Breast epithelium (tissue), 3 donors: Measurements from ENCODE around the gene NDP.

Source experiments
- POLR2A ChIP-seq: fragments of 450-650 bp; IDR thresholded peaks from one replicate; pipeline ENCODE4 v1.6.1; 2016; ENCODE audit warnings: antibody characterized with exemption, mild to moderate bottlenecking, moderate library complexity
- TF ChIP-seq, protein P1 (sequence below), 3 donors: fragments of 450-650 bp; IDR thresholded peaks; one replicate each; pipeline ENCODE4 v1.5.1; 2016 to 2017; ENCODE audit warnings: antibody characterized with exemption in 3 of 3, mild to moderate bottlenecking in 3 of 3, moderate library complexity in 3 of 3

- TF ChIP-seq, protein P1, sequence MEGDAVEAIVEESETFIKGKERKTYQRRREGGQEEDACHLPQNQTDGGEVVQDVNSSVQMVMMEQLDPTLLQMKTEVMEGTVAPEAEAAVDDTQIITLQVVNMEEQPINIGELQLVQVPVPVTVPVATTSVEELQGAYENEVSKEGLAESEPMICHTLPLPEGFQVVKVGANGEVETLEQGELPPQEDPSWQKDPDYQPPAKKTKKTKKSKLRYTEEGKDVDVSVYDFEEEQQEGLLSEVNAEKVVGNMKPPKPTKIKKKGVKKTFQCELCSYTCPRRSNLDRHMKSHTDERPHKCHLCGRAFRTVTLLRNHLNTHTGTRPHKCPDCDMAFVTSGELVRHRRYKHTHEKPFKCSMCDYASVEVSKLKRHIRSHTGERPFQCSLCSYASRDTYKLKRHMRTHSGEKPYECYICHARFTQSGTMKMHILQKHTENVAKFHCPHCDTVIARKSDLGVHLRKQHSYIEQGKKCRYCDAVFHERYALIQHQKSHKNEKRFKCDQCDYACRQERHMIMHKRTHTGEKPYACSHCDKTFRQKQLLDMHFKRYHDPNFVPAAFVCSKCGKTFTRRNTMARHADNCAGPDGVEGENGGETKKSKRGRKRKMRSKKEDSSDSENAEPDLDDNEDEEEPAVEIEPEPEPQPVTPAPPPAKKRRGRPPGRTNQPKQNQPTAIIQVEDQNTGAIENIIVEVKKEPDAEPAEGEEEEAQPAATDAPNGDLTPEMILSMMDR (IDR thresholded peaks at IDR 0.05): no peak
- no peak for TF ChIP-seq POLR2A
These were observed at the start of gene NDP for GRCh38 chrX:43973249-43974099.
